ENCODE results near the gene RASSF8.

GRCh38 chr12:26065451-26065850, 107.0 kb downstream of the RASSF8 start:
- TF ChIP-seq POLR2AphosphoS5 (IDR thresholded peaks at IDR 0.05) (no peak), POLR2A (IDR thresholded peaks at IDR 0.05) (no peak)
